Measurements from ENCODE around the gene AMBRA1.

Gene AMBRA1

GRCh38 chr11:46402957-46403902, 190.6 kb downstream of the AMBRA1 start:
- no peak overlapping the region for H3K4me3 ChIP-seq (replicated peaks; ENCODE audit: low read depth, low read length)
- TF ChIP-seq CTCF (IDR thresholded peaks at IDR 0.05; ENCODE audit: low read length, missing control alignments): no peak
- no peak for DNase-seq (ENCODE audit: low read depth)

- no peak for DNase-seq (ENCODE audit: low read depth)
- TF ChIP-seq CTCF (IDR thresholded peaks at IDR 0.05; ENCODE audit: low read length, missing control alignments): no peak
- H3K4me3 ChIP-seq (replicated peaks; ENCODE audit: low read depth, low read length): no peak overlapping the region
Measured at GRCh38 chr11:46397526-46397925, 196.3 kb downstream of the AMBRA1 start.

- DNase-seq (ENCODE audit: low read depth): no peak
- TF ChIP-seq CTCF (IDR thresholded peaks at IDR 0.05; ENCODE audit: low read length, missing control alignments): no peak
- H3K4me3 ChIP-seq (replicated peaks; ENCODE audit: low read depth, low read length): no peak overlapping the region
Measured at GRCh38 chr11:46393759-46394158, 200.1 kb downstream of the AMBRA1 start.

- DNase-seq (ENCODE audit: low read depth): no peak
- TF ChIP-seq CTCF (IDR thresholded peaks at IDR 0.05; ENCODE audit: low read length, missing control alignments): no peak
- no peak overlapping the region for H3K4me3 ChIP-seq (replicated peaks; ENCODE audit: low read depth, low read length)
Measured at GRCh38 chr11:46393231-46393616, 200.6 kb downstream of the AMBRA1 start.

GRCh38 chr11:46392421-46393230, 201.2 kb downstream of the AMBRA1 start:
- DNase-seq (ENCODE audit: low read depth): peak; percentile 82
- H3K4me3 ChIP-seq (replicated peaks; ENCODE audit: low read depth, low read length): peak overlapping the region; percentile 40
- no peak for TF ChIP-seq CTCF (IDR thresholded peaks at IDR 0.05; ENCODE audit: low read length, missing control alignments)

GRCh38 chr11:46391578-46392420, 202.0 kb downstream of the AMBRA1 start, which contains the start of gene CHRM4:
Gene CHRM4, minus strand, starts transcription at chr11:46391776. Its CDS starts 5,219 bp downstream, at chr11:46386557.
- TF ChIP-seq CTCF (IDR thresholded peaks at IDR 0.05; ENCODE audit: low read length, missing control alignments): peak; percentile 20
- DNase-seq (ENCODE audit: low read depth): peak; percentile 34
- peak within 1 kb of the TSS; percentile 40 for H3K4me3 ChIP-seq (replicated peaks; ENCODE audit: low read depth, low read length)

Measured in fibroblast of pulmonary artery (primary cell).